Subcutaneous adipose tissue (tissue), 4 donors: Measurements from ENCODE around the gene SLC4A9. TPM values are rescaled to one million over a fixed set of nuclear protein-coding genes. Genes with fewer than 3 reads are reported as not detected.

Experiments used
- total RNA-seq, 4 donors: library from RNA; depleted of rRNA; stranded (reverse); fragments of >200 nt; gene quantifications; one replicate each; pipeline ENCODE4 v1.1.0, GENCODE V29; 2016
- TF ChIP-seq, protein P1 (sequence below): fragments of 450-650 bp; IDR thresholded peaks from one replicate; pipeline ENCODE4 v1.5.1; 2016; ENCODE audit warnings: low read depth, mild to moderate bottlenecking, control low read depth, antibody characterized with exemption, moderate library complexity

The SLC4A9 gene
- total RNA-seq, 4 donors from 2014 or later: 0.17 to 0.22 TPM; not detected in 2

DNA sequence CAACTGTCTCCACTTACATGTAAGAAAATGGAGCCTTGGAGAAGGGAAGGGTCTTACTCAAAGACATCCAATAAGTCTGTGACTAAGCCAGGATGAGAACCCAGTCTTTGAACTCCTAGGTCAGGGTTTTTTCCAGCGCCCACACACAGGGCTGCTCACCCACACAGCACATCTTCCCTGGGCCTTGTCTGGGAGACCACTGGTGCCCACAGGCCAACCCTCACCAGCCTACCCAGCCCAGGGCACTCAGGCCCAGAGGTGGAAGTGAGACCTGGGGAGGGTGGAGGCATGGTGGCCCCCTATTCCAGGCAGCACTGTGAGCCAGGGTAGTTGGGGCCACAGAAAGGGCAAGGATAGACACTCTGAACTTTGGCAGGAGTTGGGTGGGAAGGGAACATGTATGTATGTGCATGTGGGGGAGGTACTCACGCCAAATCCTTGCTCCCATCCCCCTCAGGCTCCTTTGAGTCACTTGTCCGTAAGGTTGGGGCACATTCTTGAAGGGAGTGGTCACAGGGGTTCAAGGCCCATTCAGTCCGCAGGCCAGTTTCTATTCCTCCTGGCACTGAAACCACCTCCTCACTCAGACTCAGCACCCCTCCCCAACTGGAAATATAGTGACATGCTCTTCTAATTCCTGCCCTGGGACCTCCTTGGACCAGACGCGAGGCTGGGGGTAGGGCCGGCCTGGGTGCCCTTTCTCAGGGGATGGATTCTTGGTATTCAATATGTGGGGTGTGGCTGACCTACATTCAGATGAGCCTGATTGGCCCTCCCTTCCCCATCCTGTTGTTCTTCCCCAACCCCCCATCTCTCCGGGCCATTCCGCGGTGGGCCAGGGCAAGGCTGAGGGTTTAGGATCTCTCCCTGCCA, 2.9 kb upstream of the SLC4A9 start:
- TF ChIP-seq, protein P1, sequence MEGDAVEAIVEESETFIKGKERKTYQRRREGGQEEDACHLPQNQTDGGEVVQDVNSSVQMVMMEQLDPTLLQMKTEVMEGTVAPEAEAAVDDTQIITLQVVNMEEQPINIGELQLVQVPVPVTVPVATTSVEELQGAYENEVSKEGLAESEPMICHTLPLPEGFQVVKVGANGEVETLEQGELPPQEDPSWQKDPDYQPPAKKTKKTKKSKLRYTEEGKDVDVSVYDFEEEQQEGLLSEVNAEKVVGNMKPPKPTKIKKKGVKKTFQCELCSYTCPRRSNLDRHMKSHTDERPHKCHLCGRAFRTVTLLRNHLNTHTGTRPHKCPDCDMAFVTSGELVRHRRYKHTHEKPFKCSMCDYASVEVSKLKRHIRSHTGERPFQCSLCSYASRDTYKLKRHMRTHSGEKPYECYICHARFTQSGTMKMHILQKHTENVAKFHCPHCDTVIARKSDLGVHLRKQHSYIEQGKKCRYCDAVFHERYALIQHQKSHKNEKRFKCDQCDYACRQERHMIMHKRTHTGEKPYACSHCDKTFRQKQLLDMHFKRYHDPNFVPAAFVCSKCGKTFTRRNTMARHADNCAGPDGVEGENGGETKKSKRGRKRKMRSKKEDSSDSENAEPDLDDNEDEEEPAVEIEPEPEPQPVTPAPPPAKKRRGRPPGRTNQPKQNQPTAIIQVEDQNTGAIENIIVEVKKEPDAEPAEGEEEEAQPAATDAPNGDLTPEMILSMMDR: no peak

DNA sequence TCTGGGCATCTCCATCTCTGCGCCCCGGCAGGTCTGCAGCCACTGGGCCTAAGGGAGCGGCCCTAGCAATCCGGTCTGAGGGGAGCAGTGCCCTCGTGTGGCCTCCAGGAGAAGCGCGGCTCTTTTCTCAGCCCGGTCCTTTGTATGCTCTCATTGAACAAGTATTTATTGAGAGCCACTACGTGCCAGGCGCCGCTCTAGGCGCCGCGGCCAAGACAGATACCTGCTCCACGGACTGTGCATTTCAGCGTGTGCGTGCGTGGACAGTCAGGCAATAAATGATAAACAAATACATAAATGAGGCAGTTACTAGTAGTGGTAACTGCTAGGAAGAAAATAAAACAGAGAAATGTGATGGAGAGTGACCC, 2.3 kb upstream of the SLC4A9 start:
- TF ChIP-seq, protein P1: no peak

DNA sequence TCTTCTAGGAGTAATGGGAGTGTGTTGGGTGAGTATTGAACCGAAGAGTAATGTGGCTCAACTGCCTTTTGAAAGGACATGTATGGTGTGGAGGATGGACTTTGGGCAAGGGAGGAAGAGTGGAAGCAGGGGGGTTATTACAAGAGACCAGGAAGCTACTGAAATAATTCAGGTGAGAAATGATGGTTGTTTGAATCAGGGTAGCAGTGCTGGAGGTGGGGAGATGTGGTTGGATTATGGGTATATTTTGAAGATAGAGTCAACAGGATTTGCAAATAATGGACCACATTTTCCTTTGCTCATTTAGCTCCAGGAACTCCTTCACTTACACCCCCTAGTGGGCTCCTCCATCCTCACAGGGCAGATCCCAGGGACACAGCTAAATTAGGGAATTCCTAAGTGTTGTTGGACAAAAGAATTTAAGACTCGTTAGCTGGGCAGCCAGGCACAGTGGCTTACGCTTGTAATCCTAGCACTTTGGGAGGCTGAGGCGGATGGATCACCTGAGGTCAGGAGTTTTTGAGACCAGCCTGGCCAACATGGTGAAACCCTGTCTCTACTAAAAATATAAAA, 1.2 kb upstream of the SLC4A9 start:
- TF ChIP-seq, protein P1: no peak

DNA sequence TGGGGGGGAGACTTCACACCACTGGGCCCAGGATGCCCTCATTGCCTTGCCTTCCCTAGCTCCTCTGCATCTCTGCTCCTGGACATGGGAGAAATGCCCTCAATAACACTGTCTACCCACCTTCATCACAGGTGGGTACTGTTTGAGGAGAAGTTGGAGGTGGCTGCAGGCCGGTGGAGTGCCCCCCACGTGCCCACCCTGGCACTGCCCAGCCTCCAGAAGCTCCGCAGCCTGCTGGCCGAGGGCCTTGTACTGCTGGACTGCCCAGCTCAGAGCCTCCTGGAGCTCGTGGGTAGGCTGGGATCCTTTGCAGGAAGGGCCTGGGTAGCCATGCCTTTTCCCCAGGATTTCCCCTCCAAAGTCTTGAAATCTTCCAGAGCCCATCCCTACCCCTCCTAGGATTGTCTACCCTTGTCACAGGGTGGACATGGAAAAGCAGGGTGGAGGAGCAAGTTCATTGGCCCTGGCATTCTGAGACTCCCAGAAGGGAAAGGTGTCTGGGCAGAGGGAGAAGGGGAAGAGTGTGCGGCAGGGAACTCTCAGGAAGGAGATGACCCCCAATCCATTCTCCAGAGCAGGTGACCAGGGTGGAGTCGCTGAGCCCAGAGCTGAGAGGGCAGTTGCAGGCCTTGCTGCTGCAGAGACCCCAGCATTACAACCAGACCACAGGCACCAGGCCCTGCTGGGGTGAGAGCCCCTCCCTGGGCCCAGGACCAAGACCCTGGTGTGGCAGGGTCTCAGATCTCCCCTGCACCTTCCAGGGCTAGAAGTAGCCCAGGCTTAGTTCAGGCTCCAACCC, 886 bp downstream of the SLC4A9 start:
- TF ChIP-seq, protein P1: no peak

DNA sequence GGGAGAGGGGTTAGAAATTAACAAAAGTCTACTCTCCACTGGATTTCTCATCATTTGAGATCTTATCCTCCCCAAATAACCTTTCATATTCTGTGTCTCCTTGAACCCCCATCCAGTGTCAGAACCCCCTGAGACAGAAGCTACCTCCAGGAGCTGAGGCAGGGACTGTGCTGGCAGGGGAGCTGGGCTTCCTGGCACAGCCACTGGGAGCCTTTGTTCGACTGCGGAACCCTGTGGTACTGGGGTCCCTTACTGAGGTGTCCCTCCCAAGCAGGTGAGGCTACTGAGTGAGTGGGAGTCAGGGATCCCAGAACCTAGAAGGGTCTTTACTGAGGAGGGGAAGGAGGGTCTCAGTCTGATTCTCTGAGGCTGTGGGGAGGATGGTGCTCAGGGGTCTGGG, 1.9 kb downstream of the SLC4A9 start:
- TF ChIP-seq, protein P1: no peak

DNA sequence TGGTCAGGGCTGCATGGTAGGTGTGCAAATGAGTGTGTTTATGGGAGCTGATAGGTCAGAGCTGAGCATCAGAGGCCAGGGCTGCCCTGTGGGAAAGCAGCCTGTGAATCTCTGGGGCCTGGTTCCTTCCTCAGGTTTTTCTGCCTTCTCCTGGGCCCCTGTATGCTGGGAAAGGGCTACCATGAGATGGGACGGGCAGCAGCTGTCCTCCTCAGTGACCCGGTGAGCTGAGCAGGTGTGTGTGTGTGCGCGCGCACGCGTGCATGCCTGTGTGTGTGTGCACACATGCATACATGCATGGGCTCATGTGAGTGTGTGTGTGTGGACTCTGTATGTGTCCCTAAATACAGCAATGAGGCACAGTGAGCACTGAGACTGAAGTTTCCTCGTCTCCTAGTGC, 2.3 kb downstream of the SLC4A9 start:
- TF ChIP-seq, protein P1: no peak
